Activated CD8-positive, alpha-beta memory T cell treated with anti-CD3 and anti-CD28 coated beads for 48 hours (primary cell): Measurements from ENCODE around the gene TM9SF2.
"Not testable (repeated sequence)": the region's sequence is repeated elsewhere in the genome, so short reads cannot be mapped to it uniquely, and the experiment has no call there.

Source experiments
- DNase-seq, 3 experiments: peaks; one replicate each; pipeline ENCODE4 v3.0.0-alpha.2; 2020; ENCODE audit warnings: low read depth in 2 of 3, low spot score in 2 of 3

TM9SF2 gene

DNA sequence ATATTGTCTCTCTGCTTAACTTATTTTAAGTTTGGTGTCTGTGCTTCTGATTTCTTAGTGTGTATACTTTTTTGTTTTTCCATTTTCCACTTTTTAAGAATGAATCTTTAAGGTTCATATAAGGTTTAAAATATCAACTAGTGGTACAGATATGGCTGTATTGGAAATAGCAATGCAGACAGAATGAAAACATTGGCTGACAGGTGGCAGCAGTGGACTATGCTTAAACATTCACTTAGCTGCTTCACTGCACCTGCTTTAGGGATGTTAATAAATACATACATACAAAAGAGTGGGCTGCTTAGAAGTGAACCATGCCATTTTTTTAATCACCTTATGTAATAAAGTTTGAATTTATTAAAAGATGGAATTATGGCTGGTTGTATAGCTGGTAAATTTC lies 27.3 kb downstream of the TM9SF2 start:
- no peak for DNase-seq

DNA sequence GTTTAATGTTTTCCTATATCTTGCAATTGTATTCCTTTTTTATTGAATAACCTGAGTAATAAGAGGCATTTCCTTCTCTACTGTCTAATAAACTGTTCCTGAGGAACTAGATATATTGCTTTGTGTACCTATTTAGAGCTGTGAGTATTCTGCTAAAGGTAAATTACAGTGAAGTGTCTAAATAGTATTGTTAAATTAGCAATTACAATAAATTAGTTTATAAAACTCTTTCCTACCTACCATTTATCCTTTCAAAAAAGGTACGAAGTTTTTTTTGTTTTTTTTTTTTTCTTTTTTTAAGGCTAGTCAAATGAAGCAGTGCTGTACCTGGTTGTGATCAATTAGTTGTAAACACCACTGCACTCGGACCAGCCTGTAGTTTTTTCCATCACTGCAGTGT lies 34.8 kb downstream of the TM9SF2 start:
- no peak for DNase-seq

DNA sequence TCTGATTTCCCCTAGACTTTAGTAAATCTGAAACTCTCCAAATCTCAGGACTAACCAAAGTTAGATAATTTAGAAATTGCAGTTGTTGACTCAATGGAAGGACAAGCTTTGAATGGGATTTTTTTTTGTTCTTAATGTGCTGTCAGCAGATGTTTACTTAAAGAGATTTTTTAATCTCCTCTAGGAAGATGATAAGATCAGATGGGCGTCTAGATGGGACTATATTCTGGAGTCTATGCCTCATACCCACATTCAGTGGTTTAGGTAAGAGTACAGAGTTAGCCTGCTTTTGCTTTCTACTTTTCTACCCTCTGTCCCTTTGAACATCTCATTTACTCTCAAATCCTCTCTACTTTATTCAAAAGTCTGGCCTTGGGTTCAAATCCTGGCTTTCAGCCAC lies 39.3 kb downstream of the TM9SF2 start:
- no peak for DNase-seq

DNA sequence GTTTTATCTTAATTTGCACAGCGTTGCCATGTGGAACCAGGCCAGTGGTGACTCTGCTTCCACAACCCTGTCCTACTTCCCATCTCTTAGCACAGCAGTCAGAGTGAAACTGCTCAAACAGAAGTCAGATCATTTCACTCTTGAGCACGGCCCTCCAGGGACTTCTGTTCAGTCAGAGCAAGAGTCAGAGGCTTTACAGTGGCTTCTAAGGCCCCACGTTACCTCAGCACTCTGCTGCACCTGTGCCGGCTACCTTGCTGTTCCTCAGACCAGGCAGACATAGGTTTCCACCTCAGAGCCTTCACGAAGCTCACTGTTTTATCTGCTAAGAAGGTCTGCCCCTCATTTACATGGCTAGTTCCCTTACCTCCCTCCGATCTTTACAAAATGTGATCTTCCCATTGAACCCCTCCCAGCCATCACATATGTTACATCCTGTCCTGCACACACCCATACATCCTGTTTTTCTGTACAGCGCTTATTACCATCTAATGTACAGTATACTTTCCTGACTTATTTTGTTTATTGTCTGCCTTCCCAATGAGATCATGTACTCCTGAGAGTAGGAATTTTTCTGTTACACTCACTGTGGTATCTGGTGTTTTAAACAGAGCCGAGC lies 41.6 kb downstream of the TM9SF2 start:
- peak in 1 of 3 experiments; percentile 6 for DNase-seq

- DNase-seq = no peak
These were observed 44.1 kb downstream of the TM9SF2 start for GRCh38 chr13:99545361-99545760.

- no peak for DNase-seq
These were observed 44.7 kb downstream of the TM9SF2 start for GRCh38 chr13:99545979-99546378.

GRCh38 chr13:99546878-99547277 lies 45.6 kb downstream of the TM9SF2 start:
- no peak for DNase-seq

- no peak for DNase-seq
These were observed 47.2 kb downstream of the TM9SF2 start for GRCh38 chr13:99548448-99548847.

GRCh38 chr13:99553033-99553432 lies 51.8 kb downstream of the TM9SF2 start:
- no peak for DNase-seq

DNA sequence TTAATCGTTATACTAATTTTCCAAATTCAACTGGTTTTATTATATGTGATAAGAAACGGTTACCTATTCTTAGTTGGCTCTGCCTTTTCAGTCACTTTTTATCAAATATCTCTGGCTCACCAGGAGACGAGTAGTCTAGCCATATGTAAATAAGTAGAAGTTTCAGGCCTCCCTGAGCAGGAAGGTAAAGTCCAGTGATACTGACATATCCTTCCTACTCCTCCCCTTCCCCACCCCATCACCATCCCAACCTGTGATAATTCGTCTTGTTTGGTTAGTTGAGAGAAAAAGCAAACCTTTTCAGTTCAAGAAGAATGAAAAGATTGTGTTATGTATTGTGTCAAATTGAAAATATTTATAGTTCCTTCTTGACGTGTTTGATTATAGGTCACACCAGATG lies 53.9 kb downstream of the TM9SF2 start:
- no peak for DNase-seq

- DNase-seq = no peak
These were observed 55.7 kb downstream of the TM9SF2 start for GRCh38 chr13:99556867-99557443.

GRCh38 chr13:99558570-99559180 lies 57.4 kb downstream of the TM9SF2 start:
- DNase-seq = no peak

DNA sequence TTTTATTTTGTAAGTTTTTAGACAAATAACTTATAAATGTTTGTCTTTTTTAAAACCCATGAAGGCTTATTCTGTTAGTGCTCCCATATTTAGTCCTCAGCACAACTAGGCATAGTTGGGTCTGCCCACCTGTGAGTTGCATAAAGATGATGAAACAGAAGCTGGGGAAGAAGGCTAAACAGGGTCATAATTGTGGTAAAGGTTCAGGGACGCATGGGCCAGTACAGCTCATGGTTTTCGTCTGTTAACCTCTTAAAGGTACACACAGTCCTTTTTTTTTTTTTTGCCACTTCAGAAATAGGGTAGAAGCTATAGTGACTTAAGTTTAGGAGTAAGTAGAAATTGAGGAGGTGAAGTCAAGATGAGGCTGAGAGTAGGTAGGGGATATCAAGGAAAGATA lies 58.3 kb downstream of the TM9SF2 start:
- DNase-seq = no peak

- no peak for DNase-seq
These were observed 62.1 kb downstream of the TM9SF2 start for GRCh38 chr13:99563404-99563803.

DNA sequence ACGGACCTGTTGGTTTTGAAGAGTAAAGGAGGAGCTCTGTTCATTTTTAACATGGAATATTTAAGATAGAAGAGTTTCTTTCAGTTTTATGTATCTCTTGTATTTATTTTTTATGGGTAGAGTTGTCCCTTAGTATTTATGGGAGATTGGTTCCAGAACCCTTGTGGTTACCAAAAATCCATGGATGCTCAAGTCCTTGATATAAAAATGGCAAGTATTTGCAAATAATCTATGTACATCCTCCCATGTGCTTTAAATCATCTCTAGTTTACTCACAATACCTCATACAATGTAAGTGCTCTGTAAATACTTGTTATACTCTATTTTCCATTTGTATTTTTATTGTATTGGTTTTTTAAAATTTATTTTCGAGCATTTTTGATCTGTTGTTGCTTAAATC lies 63.1 kb downstream of the TM9SF2 start:
- no peak for DNase-seq

DNA sequence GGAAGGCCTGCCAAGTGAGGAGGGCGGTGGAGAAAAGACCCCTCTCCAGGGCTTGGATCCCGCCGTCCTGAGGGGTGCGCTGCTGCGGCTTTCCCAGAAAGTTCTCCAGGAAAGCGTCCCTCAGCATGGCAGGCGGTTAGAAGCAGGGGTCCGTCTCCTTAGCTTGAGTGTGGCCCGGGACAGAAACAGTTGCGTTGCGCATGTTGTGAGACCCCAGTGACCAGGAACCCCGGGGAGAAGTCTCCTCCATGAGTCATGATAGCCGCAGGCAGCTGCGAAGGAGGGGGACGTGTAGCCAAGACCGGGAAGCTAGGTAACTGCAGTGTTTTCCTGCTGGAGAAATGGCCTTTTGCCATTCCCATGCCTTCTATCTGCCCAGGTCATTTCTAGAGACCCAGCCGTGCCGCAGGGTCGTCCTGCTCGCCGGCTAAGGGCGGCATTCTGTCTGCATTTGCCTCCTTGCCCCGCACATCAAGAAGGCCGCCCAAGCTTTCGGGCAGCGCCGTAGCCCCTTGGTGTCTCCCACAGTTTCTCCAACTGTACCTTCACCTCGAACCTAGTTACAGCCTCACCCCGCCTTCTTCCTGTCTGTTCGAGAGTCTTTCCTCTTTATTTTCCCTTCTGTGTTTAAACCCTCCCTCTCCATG lies 64.3 kb downstream of the TM9SF2 start:
- DNase-seq = no peak

- DNase-seq = no peak
These were observed 65.1 kb downstream of the TM9SF2 start for GRCh38 chr13:99566125-99567083.

GRCh38 chr13:99568901-99569300 lies 67.6 kb downstream of the TM9SF2 start:
- not testable (repeated sequence) for DNase-seq

DNA sequence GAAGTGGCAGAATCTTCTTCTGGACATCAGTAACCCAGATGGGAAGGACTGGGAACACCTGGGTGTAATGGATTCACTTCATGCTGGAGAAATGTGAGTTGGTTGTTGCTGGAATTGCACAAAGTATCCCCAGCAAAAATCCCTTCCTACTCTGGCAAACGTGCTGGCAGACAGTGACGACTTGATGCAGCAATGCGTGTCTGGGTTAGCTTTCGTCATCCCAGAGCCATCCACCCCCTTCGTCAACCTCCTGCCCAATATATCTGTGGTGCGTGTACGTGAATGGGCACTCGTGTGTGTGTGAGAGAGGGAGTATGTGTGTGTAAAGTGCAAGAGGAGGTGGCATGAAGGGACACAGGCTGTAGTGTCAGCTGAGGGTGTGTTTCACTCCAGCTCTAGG lies 70.9 kb downstream of the TM9SF2 start:
- no peak for DNase-seq

DNA sequence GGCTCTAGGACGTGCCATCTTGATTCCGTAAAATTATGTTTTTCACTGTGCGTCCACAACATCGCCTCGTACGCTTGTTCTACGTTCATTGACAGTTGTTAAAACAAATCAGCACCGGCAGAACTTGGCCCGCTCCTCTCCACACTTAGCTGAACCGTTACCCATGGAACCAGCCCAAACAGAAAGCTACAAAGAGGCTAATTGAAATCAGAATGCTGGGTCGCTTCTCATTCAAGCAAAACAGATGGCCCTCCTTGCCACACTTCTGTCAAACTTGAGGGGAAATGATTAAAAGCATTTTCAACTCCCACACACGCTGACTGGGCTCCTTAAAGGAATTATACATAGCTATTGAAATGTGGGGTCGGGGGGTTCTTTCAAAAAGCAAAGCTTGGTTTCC lies 71.6 kb downstream of the TM9SF2 start:
- DNase-seq = no peak
